ENCODE measurements around the gene CCL22. TPM values are rescaled to one million over a fixed set of nuclear protein-coding genes. Genes with fewer than 3 reads are reported as not detected.

CCL22 gene
- total and polyA plus RNA-seq, 2 donors (not counting 3 experiments of a cell fraction or from before 2014, with no cell fraction given), result not detected

DNA sequence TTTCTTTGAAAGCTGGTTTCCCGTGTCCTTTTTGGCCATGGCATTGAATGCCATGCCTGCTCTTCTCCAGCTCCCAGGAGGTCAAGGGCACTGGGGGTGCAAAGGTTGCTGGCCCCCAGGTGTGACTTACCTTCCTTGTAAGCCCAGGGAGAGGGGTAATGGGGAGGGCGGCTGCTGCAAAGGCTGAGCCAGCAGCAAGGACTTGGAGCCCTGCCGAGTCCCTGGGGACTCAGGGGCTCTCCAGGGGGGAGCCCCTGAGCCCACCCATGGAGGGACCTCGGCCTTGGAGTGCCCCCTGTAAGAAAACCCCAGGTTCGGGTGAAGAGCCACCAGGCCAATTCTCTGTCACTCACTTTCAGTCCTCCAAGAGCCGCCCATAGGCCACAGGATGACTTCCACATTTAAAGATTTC lies 5.9 kb upstream of the CCL22 start:
- Histone ChIP-seq H3K9me1 (replicated peaks; ENCODE audit: control insufficient read depth, extremely low read depth, insufficient read depth, low read length) (no peaks in the 10 kb centered on the region), H2AFZ (ENCODE audit: low read depth, low read length) (no peak overlapping the region), H4K20me1 (replicated peaks; ENCODE audit: control insufficient read depth, extremely low read depth, insufficient read depth, low read length) (no peaks in the 10 kb centered on the region), H3K27ac (ENCODE audit: insufficient read depth, low read depth, low read length) (no peak overlapping the region), H3K9me3 (replicated peaks; ENCODE audit: control insufficient read depth, insufficient read depth, low read length) (no peaks in the 10 kb centered on the region), H3K27me3 (ENCODE audit: control insufficient read depth in 2 of 2, insufficient read depth in 2 of 2, low read length in 2 of 2) (peaks cover 7 to 13% of the 10 kb centered on the region in 2 experiments), H3K4me3 (replicated peaks in 1 of 3; ENCODE audit: insufficient read depth in 1 of 3, low read depth in 1 of 3, low read length in 3 of 3) (no peak overlapping the region), H3K79me2 (ENCODE audit: control insufficient read depth, insufficient read depth, low read length) (no peaks in the 10 kb centered on the region), H3K36me3 (ENCODE audit: control insufficient read depth in 2 of 2, extremely low read depth in 1 of 2, insufficient read depth in 2 of 2, low read length in 2 of 2) (no peaks in the 10 kb centered on the region), H3K9ac (replicated peaks; ENCODE audit: extremely low read depth, insufficient read depth, low read length) (no peak overlapping the region), H3K4me1 (ENCODE audit: control insufficient read depth, extremely low read depth, insufficient read depth, low read length) (no peaks in the 10 kb centered on the region), H3K4me2 (ENCODE audit: insufficient read depth, low read length) (no peak overlapping the region)
- ChIA-PET POLR2A (no interaction called here), CTCF (interaction anchor here (1.4 kb wide), 1 partner anchor 25 kb away, joined by 3 read pairs; no protein-coding TSS in a partner anchor)
- DNase-seq (ENCODE audit: low read depth, low spot score) (no peak), FAIRE-seq (no peak)
- TF ChIP-seq POLR2A (IDR thresholded peaks at IDR 0.05; ENCODE audit: low read depth, low read length) (no peak), POLR2AphosphoS5 (IDR thresholded peaks at IDR 0.05; ENCODE audit: insufficient read depth, low read depth, low read length) (no peak), JUN (IDR thresholded peaks at IDR 0.05; ENCODE audit: borderline replicate concordance, insufficient read depth, insufficient read length, low read depth) (no peak), FOS (IDR thresholded peaks at IDR 0.05; ENCODE audit: borderline replicate concordance, insufficient read depth, low read length) (no peak), MYC (IDR thresholded peaks at IDR 0.05; ENCODE audit: low read depth, low read length) (no peak), EZH2 (IDR thresholded peaks at IDR 0.05; ENCODE audit: borderline replicate concordance, low read depth, low read length, severe bottlenecking) (no peak), GATA2 (IDR thresholded peaks at IDR 0.05; ENCODE audit: insufficient read depth, insufficient read length, low read depth, low read length) (no peak)
- TF ChIP-seq, protein P1, sequence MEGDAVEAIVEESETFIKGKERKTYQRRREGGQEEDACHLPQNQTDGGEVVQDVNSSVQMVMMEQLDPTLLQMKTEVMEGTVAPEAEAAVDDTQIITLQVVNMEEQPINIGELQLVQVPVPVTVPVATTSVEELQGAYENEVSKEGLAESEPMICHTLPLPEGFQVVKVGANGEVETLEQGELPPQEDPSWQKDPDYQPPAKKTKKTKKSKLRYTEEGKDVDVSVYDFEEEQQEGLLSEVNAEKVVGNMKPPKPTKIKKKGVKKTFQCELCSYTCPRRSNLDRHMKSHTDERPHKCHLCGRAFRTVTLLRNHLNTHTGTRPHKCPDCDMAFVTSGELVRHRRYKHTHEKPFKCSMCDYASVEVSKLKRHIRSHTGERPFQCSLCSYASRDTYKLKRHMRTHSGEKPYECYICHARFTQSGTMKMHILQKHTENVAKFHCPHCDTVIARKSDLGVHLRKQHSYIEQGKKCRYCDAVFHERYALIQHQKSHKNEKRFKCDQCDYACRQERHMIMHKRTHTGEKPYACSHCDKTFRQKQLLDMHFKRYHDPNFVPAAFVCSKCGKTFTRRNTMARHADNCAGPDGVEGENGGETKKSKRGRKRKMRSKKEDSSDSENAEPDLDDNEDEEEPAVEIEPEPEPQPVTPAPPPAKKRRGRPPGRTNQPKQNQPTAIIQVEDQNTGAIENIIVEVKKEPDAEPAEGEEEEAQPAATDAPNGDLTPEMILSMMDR (IDR thresholded peaks at IDR 0.05; ENCODE audit: extremely low read depth in 1 of 2, insufficient read depth in 1 of 2, low read depth in 1 of 2, low read length in 2 of 2), result no peak
- TF ChIP-seq, protein P2, sequence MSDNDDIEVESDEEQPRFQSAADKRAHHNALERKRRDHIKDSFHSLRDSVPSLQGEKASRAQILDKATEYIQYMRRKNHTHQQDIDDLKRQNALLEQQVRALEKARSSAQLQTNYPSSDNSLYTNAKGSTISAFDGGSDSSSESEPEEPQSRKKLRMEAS (IDR thresholded peaks at IDR 0.05; ENCODE audit: insufficient read depth, insufficient read length), result no peak
- BruUV-seq (replicated peaks), result no TSS peak
- intact Hi-C loops (cut with micrococcal nuclease), result no loop called here
- dilution Hi-C loops (cut with MboI; ENCODE audit: extremely low pct_ligation_motif_present, low sequenced_read_pairs), result no loop called here
